Amygdala (tissue), 56 donors: ENCODE data around the gene RFX8.
"Not testable (repeated sequence)": the region's sequence is repeated elsewhere in the genome, so short reads cannot be mapped to it uniquely, and the experiment has no call there.

Source experiments
- DNase-seq, 56 donors: peaks; one replicate each; lab custom pipeline; 2025; lab: John Stamatoyannopoulos, UW

The RFX8 gene

GRCh38 chr2:101486994-101487393, 12.1 kb upstream of the RFX8 start:
- no peak for DNase-seq

GRCh38 chr2:101486258-101486701, 11.4 kb upstream of the RFX8 start:
- no peak for DNase-seq

GRCh38 chr2:101485856-101486255, 10.9 kb upstream of the RFX8 start:
- no peak for DNase-seq

- no peak for DNase-seq
Measured at GRCh38 chr2:101480764-101481163, 5.9 kb upstream of the RFX8 start.

- DNase-seq, result no peak
Measured at GRCh38 chr2:101479810-101480209, 4.9 kb upstream of the RFX8 start.

- DNase-seq, result no peak
Measured at GRCh38 chr2:101479328-101479727, 4.4 kb upstream of the RFX8 start.

GRCh38 chr2:101478181-101479001, 3.5 kb upstream of the RFX8 start:
- no peak for DNase-seq

- DNase-seq, result no peak
Measured at GRCh38 chr2:101477556-101477955, 2.6 kb upstream of the RFX8 start.

- peak in 1 of 56 donors; percentile 35 for DNase-seq
Measured at GRCh38 chr2:101476605-101477208, 1.8 kb upstream of the RFX8 start.

GRCh38 chr2:101473911-101474701, 806 bp downstream of the RFX8 start:
- peak in 42 of 56 donors; percentile 3 to 69 (median 28) for DNase-seq

GRCh38 chr2:101473591-101473910, 1.4 kb downstream of the RFX8 start:
- DNase-seq, result no peak

GRCh38 chr2:101469863-101470262, 5.0 kb downstream of the RFX8 start:
- no peak for DNase-seq

GRCh38 chr2:101467306-101467705, 7.6 kb downstream of the RFX8 start:
- DNase-seq, result no peak

- no peak for DNase-seq
Measured at GRCh38 chr2:101466426-101466825, 8.5 kb downstream of the RFX8 start.

- no peak for DNase-seq
Measured at GRCh38 chr2:101464841-101465240, 10.1 kb downstream of the RFX8 start.

- no peak for DNase-seq
Measured at GRCh38 chr2:101463911-101464641, 10.8 kb downstream of the RFX8 start.

- no peak for DNase-seq
Measured at GRCh38 chr2:101463421-101463820, 11.5 kb downstream of the RFX8 start.

GRCh38 chr2:101461381-101461780, 13.5 kb downstream of the RFX8 start:
- DNase-seq, result no peak

- not testable (repeated sequence) for DNase-seq
Measured at GRCh38 chr2:101454408-101454807, 20.5 kb downstream of the RFX8 start.

- no peak for DNase-seq
Measured at GRCh38 chr2:101450965-101451364, 23.9 kb downstream of the RFX8 start.

GRCh38 chr2:101446869-101447268, 28.0 kb downstream of the RFX8 start:
- DNase-seq, result no peak
